PC-9 (cell line): Measurements from ENCODE around the gene UGT1A5.

Experiments used
- EZH2 ChIP-seq: fragments of 200-600 bp; sonication (generic); IDR thresholded peaks from 2 replicates; pipeline ENCODE4 v1.8.0; 2017; ENCODE audit warnings: antibody characterized with exemption, low read depth
- TF ChIP-seq, protein P1 (sequence below): fragments of 200-600 bp; sonication (generic); conservative IDR thresholded peaks from 2 replicates; pipeline ENCODE4 v1.6.1; 2017; ENCODE audit warnings: mixed run types, antibody characterized with exemption, mild to moderate bottlenecking, moderate library complexity

DNA sequence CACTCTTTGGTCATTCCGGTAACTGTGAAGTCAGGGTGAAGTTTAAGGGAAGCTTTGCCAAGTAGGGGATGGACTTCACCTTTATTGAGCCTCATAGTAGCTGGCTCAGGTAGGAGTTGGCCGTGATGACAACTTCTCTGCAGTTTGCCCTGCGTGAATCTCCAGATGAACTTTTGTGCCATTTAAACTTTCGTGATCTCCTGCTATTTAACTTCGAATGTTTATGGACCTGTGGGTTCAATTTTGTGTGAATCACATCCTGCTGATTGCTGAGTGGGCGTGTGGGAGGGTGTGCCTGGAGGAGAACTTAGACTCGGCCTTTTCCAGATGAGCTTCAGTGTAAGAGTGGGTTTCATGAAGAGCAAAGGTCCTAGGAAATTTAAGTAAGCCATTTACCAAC lies 51.6 kb downstream of the UGT1A5 start:
- TF ChIP-seq, protein P1, sequence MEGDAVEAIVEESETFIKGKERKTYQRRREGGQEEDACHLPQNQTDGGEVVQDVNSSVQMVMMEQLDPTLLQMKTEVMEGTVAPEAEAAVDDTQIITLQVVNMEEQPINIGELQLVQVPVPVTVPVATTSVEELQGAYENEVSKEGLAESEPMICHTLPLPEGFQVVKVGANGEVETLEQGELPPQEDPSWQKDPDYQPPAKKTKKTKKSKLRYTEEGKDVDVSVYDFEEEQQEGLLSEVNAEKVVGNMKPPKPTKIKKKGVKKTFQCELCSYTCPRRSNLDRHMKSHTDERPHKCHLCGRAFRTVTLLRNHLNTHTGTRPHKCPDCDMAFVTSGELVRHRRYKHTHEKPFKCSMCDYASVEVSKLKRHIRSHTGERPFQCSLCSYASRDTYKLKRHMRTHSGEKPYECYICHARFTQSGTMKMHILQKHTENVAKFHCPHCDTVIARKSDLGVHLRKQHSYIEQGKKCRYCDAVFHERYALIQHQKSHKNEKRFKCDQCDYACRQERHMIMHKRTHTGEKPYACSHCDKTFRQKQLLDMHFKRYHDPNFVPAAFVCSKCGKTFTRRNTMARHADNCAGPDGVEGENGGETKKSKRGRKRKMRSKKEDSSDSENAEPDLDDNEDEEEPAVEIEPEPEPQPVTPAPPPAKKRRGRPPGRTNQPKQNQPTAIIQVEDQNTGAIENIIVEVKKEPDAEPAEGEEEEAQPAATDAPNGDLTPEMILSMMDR: no peak
- no peak for TF ChIP-seq EZH2
